Upper lobe of left lung (tissue), 4 donors: ENCODE measurements around the gene ZNF593.

ENCODE experiments used
- CTCF ChIP-seq, 6 experiments: fragments of 450-650 bp in 4 of 6; fragments of 200-600 bp in 2 of 6; sonication (generic) in 2 of 6; IDR thresholded peaks; one replicate each; pipeline ENCODE4 v1.5.1; 2016 to 2019; ENCODE audit warnings: antibody characterized with exemption in 6 of 6
- EP300 ChIP-seq, 4 donors: sonication (generic); formaldehyde crosslinking; IDR thresholded peaks; one replicate each; pipeline ENCODE4 v1.5.1; 2017; ENCODE audit warnings: antibody characterized with exemption in 4 of 4, control low read depth in 2 of 4
- POLR2AphosphoS5 ChIP-seq, 2 donors: sonication (generic); formaldehyde crosslinking; IDR thresholded peaks; one replicate each; pipeline ENCODE4 v1.5.1; 2017; ENCODE audit warnings: antibody characterized with exemption in 2 of 2

GRCh38 chr1:26138974-26139558 is 30.6 kb upstream of the ZNF593 start:
- TF ChIP-seq CTCF (IDR thresholded peaks at IDR 0.05) (no peak), EP300 (IDR thresholded peaks at IDR 0.05) (no peak), POLR2AphosphoS5 (IDR thresholded peaks at IDR 0.05) (no peak)
